Melanocyte of skin (primary cell): ENCODE results near the gene DCLK2. TPM values are rescaled to one million over a fixed set of nuclear protein-coding genes. Genes with fewer than 3 reads are reported as not detected.

Experiments used
- small RNA-seq, 2 donors: library from RNA; depleted of rRNA; stranded (forward); fragments of <200 nt; gene quantifications; one replicate each; pipeline ENCODE3, GENCODE V24; 2012
- total RNA-seq, 2 donors: library from RNA; depleted of rRNA; stranded (reverse); fragments of >200 nt; gene quantifications; 2 replicates each; pipeline ENCODE4 v1.2.3, GENCODE V29; 2012

DCLK2 gene
- 1 to 10 TPM; 2.3 to 3.1 TPM for total RNA-seq

GRCh38 chr4:150078041-150078578, at the start of gene DCLK2:
Gene DCLK2, plus strand, starts transcription at chr4:150078445. Its CDS starts 583 bp downstream, at chr4:150079028.

Small RNAs within 50 kb of the gene (small RNA-seq; reads per million reads assigned to genes)
- 0 reads per million in 2 donors for gene RNU7-194P
